ENCODE measurements around the gene CORO2B.

DNA sequence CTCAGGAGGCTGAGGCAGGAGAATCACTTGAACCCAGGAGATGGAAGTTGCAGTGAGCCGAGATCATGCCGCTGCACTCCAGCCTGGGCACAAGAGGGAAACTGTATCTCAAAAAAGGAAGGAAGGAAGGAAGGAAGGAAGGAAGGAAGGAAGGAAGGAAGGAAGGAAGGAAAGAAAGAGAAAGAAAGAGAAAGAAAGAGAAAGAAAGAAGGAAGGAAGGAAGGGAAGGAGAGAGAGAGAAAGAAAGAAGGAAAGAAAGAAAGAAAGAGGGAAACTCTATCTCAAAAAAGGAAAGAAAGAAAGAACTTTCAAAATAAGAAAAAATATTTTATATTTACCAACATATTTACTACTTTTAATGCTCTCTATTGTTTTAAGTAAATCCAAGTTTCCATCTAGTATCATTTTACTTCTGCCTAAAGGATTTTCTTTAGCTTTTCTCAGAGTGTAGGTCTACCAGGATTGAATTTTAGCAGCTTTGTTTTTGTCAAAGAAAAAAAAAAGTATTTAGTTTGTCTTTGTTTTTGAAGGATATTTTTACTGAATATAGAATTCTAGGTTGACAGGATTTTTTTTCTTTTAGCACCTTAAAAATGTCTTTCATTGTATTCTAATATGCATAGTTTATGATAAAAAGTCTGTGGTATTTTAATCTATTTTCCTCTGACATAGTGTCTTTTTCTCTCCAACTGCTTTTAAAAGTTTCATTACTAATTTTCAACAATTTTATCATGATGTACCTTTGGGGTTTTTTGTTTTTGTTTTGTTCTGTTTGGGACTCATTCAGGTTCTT, 47.2 kb upstream of the CORO2B start:
- no peak for TF ChIP-seq EZH2 (IDR thresholded peaks at IDR 0.05; ENCODE audit: borderline replicate concordance, low read depth, low read length, poor library complexity, severe bottlenecking)
- no peak for TF ChIP-seq CTCF (conservative IDR thresholded peaks at IDR 0.05; ENCODE audit: low read depth, low read length)

All from A673 (cell line).